DOHH2 (cell line): ENCODE data around the gene FANK1.

Source experiments
- H3F3A ChIP-seq: fragments of 200-600 bp; sonication (generic), shearing (Covaris generic); 2 replicates; pipeline ENCODE4 v1.6.0; 2016; ENCODE audit warnings: antibody characterized with exemption, mild to moderate bottlenecking; ENCODE audit not compliant: control insufficient read depth, insufficient read depth
- H3K27ac ChIP-seq: fragments of 200-600 bp; sonication (generic); 2 replicates; pipeline ENCODE4 v1.5.1; 2014; ENCODE audit warnings: low read depth, mild to moderate bottlenecking, low read length, moderate library complexity
- H3K27me3 ChIP-seq: fragments of 200-600 bp; sonication (generic); 2 replicates; pipeline ENCODE4 v1.6.1; 2014; ENCODE audit warnings: mild to moderate bottlenecking, low read length, mixed read lengths; ENCODE audit not compliant: control insufficient read depth
- H3K36me3 ChIP-seq: fragments of 200-600 bp; sonication (generic); 2 replicates; pipeline ENCODE4 v1.6.1; 2014; ENCODE audit warnings: mild to moderate bottlenecking, low read length, moderate library complexity, mixed read lengths; ENCODE audit not compliant: control insufficient read depth
- H3K4me1 ChIP-seq: fragments of 200-600 bp; sonication (generic); 2 replicates; pipeline ENCODE4 v1.6.1; 2014; ENCODE audit warnings: mild to moderate bottlenecking, low read length, mixed read lengths; ENCODE audit not compliant: control insufficient read depth
- H3K4me2 ChIP-seq: fragments of 200-600 bp; sonication (generic); 2 replicates; pipeline ENCODE4 v1.6.0; 2014; ENCODE audit warnings: mild to moderate bottlenecking, low read length, moderate library complexity
- H3K4me3 ChIP-seq: fragments of 200-600 bp; sonication (generic); 2 replicates; pipeline ENCODE4 v1.5.1; 2014; ENCODE audit warnings: mild to moderate bottlenecking, low read length, mixed read lengths
- H3K79me2 ChIP-seq: fragments of 200-600 bp; sonication (generic); 2 replicates; pipeline ENCODE4 v1.6.1; 2014; ENCODE audit warnings: mild to moderate bottlenecking, low read length, mixed read lengths; ENCODE audit not compliant: control insufficient read depth
- H3K9me2 ChIP-seq: fragments of 200-600 bp; sonication (generic); replicated peaks from 2 replicates; pipeline ENCODE4 v1.6.1; 2014; ENCODE audit warnings: mild to moderate bottlenecking, low read length, mixed read lengths; ENCODE audit not compliant: control insufficient read depth
- H3K9me3 ChIP-seq: fragments of 200-600 bp; sonication (generic); 2 replicates; pipeline ENCODE4 v1.6.1; 2014; ENCODE audit warnings: antibody characterized with exemption, low read length, mixed read lengths; ENCODE audit not compliant: control insufficient read depth, insufficient read depth
- H4K20me1 ChIP-seq: fragments of 200-600 bp; sonication (generic); 2 replicates; pipeline ENCODE4 v1.6.0; 2014; ENCODE audit warnings: low read depth, mild to moderate bottlenecking, antibody characterized with exemption, low read length, moderate library complexity; ENCODE audit not compliant: control insufficient read depth, insufficient read depth
- CTCF ChIP-seq: fragments of 200-600 bp; sonication (generic); IDR thresholded peaks from one replicate; pipeline ENCODE4 v1.5.1; 2014; ENCODE audit warnings: antibody characterized with exemption, mild to moderate bottlenecking, low read depth, low read length; ENCODE audit not compliant: poor library complexity, severe bottlenecking
- EZH2phosphoT487 ChIP-seq: fragments of 200-600 bp; sonication (generic); IDR thresholded peaks from 2 replicates; pipeline ENCODE4 v1.6.1; 2017; ENCODE audit warnings: borderline replicate concordance, mild to moderate bottlenecking, antibody characterized with exemption, low read length, moderate library complexity, mixed read lengths

FANK1 gene

GRCh38 chr10:125991392-125991791 is 95.0 kb downstream of the FANK1 start:
- no peak for TF ChIP-seq CTCF
- TF ChIP-seq EZH2phosphoT487, result no peak
- no peaks in the 10 kb centered on the region for H3K9me2 ChIP-seq
- no peaks in the 10 kb centered on the region for H4K20me1 ChIP-seq
- no peaks in the 10 kb centered on the region for H3K36me3 ChIP-seq
- no peaks in the 10 kb centered on the region for H3K4me1 ChIP-seq
- H3K4me2 ChIP-seq, result no peak overlapping the region
- H3K4me3 ChIP-seq, result no peak overlapping the region
- no peaks in the 10 kb centered on the region for H3K79me2 ChIP-seq
- H3K27ac ChIP-seq, result no peak overlapping the region
- H3F3A ChIP-seq, result no peaks in the 10 kb centered on the region
- no peaks in the 10 kb centered on the region for H3K9me3 ChIP-seq
- peaks cover 5% of the 10 kb centered on the region; the same call in 1 of the 2 replicates for H3K27me3 ChIP-seq

GRCh38 chr10:125992254-125992653 is 95.9 kb downstream of the FANK1 start:
- no peaks in the 10 kb centered on the region for H3K27me3 ChIP-seq
- no peak overlapping the region for H3K4me2 ChIP-seq
- no peak for TF ChIP-seq CTCF
- no peak for TF ChIP-seq EZH2phosphoT487
- H3K79me2 ChIP-seq, result no peaks in the 10 kb centered on the region
- H3K27ac ChIP-seq, result no peak overlapping the region
- no peaks in the 10 kb centered on the region for H3K9me3 ChIP-seq
- no peaks in the 10 kb centered on the region for H3F3A ChIP-seq
- H4K20me1 ChIP-seq, result no peaks in the 10 kb centered on the region
- H3K36me3 ChIP-seq, result no peaks in the 10 kb centered on the region
- no peak overlapping the region for H3K4me3 ChIP-seq
- H3K9me2 ChIP-seq, result no peaks in the 10 kb centered on the region
- no peaks in the 10 kb centered on the region for H3K4me1 ChIP-seq

GRCh38 chr10:125994601-125995000 is 98.2 kb downstream of the FANK1 start:
- no peak overlapping the region for H3K27ac ChIP-seq
- TF ChIP-seq EZH2phosphoT487 (no peak), CTCF (no peak)
- H4K20me1 ChIP-seq, result no peaks in the 10 kb centered on the region
- H3K9me2 ChIP-seq, result no peaks in the 10 kb centered on the region
- no peak overlapping the region for H3K4me3 ChIP-seq
- H3K79me2 ChIP-seq, result no peaks in the 10 kb centered on the region
- H3F3A ChIP-seq, result no peaks in the 10 kb centered on the region
- no peaks in the 10 kb centered on the region for H3K36me3 ChIP-seq
- no peaks in the 10 kb centered on the region for H3K27me3 ChIP-seq
- no peak overlapping the region for H3K4me2 ChIP-seq
- no peaks in the 10 kb centered on the region for H3K4me1 ChIP-seq
- no peaks in the 10 kb centered on the region for H3K9me3 ChIP-seq
